Anterior cingulate cortex (tissue), 58 donors: Measurements from ENCODE around the gene S100A5.
"Not testable (repeated sequence)": the region's sequence is repeated elsewhere in the genome, so short reads cannot be mapped to it uniquely, and the experiment has no call there.

Source experiments
- DNase-seq, 58 donors: peaks; one replicate each; lab custom pipeline; 2025; lab: John Stamatoyannopoulos, UW

S100A5 gene

DNA sequence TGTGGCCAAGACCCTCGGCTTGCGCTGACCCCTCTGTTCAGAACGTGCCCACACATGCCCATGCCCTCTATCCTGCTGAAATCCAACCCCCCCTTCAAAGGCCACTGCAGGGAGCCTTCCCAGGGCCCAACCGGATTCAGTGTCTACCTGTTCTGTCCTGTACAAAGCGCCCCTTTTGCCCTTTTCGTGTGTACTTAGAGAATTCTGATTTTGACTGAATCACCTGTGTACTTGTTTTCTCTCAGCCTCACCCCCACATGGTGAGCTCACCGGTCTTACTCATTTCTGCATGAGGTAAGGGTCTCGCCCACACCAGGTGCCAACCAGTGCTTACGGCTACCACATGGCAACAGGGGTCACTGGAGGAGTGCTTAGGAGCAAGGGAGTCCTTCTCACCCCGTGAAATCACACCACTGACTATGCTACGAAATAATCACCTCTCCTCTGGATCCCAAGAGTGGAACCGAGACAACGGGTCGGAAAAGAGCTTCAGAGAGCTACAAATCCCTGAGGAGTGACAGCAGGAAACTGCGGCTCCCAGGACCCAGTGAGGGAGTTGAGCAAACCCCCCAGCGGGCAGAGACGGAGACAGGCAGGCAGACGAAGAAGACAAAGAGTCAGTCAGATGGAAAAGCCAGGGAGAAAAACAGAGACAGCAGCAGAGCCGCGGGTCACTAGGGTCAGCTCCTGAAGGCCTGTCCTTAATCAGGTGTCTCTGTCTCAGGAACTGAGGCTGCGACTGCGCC lies 27.1 kb upstream of the S100A5 start:
- no peak for DNase-seq

DNA sequence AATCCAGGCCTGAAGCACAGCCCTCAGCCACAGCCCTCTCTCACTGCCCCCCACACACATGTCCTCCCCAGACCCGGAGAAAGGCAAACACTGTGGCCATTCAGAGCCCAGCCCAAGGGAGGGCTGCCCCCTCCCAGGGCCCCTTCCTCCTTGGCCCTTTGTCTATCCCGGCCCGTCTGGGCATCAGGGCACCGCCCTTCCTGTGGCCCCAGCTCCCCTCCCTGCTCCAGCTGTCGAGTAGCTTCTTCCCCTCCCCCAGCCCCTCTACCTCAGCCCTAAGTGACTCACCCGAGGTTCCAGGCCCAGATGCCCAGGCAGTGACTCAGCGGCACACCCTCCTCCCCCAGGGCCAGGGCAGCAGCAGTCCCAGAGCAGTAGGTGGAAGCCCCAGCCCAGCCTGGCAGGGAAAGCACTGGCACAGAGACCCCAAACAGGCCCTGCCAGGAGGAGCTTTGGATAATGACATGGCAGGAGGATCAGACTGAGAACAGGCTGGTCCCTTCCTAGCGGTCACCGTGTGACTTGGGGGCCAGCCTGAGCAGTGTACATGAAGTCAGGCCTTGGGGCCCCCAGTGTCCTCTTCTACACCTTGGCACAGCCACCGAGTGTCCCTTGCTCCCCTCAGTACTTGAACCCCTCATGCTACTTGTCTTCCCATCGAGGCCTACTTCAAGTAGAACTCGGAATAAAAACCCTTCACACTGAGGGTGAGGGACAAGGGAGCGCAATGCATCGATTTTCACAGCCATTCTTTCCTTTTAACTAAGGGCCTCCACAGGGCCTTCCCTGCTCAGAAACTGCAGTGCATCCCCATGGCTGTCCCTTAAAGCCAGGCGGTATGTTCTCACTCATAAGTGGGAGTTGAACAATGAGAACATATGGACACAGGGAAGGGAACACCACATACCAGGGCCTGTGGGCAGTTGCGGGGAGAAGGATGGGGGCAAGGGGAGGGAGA lies 26.0 kb upstream of the S100A5 start:
- peak in 36 of 58 donors; percentile 8 to 87 (median 33) for DNase-seq

DNA sequence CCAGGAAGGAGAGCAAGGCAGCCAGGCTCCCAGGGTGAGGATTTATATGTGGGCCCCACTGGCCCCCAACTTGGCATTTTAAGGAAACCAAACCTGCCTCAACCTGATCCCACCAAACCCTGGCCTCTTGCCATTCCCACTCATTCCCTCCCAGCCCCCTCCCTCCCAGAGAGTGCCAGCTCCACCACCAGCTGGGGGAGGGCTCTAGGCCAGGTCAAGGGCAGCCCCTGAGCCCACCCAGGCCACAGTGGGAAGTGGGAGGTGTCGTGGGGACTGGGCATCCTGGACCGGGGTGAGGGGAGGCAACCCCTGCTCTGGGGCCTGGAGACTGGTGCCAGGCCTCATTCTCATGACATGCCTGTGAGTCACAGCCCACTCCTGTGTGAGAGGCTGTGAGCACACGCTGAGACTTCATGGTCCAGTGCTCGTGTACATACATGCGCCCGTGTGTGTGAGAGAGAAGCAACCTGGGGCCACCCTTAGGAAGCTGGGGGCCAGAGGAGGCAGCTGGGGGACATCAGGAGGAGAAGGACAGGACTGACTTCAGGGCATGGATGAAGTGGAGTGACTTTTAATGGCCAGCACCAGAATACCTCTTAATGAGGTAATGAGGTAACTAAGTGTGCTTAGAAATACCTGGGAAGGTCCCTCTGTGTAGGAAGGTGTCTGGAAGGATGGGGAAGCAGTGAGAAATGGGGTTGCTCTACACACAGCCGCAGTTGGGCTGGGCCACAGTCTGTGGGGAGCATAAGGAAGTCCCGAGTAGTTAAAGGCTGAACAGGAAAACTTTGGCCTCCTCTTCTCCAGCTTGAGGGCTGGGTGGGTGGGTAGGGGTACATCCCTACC lies 25.0 kb upstream of the S100A5 start, which contains the start of gene S100A2:
Gene S100A2 (minus strand): TSS at position 316 of the 846 bp plus-strand sequence. CDS start 1,967 bp downstream, outside the sequence.
- peak in 2 of 58 donors; percentile 25 to 27 for DNase-seq

DNA sequence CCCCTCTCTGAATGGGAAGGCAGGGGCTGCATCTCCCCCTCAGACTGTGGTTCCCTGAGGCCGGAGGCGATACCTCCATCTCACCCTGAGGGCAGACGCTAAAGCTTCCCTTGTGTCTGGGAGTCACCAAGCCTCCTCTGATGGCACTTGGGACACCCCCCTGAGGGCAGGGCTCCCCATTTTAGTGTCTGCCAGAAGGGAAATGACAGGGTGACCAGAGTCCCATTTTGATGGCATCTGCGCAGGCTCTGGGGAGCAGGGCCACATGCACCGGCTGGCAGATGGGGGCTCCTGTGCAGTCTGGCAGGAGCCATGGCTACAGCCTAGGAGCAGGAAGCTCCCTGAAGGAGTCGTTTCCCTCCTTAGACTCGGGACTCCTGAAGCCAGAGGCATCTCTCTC lies 23.3 kb upstream of the S100A5 start:
- no peak for DNase-seq

DNA sequence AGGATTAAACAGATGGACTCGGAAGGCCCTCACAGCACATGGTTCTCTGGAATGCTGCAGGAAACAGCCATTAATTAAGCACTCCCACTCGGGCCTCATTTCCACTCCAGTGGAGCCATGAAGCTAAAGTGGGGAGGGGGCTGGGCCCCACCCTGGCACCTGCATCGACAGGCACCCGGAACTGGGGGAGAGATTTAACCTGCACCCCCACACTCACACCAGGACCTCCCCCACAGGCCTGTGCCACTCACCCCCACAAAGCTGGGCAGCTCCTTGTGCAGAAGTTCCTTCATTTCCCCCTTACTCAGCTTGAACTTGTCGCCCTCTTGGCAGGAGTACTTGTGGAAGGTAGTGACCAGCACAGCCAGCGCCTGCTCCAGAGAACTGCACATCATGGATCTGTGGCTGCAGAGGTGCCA lies 22.8 kb upstream of the S100A5 start:
- DNase-seq, result no peak

DNA sequence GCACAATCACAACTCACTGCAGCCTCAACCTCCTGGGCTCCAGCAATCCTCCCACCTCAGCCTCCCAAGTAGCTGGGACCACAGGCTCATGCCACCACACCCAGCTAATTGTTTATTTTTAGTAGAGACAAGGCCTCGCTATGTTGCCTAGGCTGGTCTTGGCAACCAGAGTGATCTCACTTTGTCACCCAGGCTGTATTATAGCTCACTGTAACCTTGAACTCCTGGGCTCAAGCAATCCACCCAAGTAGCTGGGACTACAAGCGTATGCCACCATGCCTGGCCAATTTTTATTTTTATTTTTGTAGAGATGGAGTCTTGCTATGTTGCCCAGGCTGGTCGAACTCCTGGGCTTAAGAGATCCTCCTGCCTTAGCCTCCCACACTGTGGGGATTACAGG lies 21.3 kb upstream of the S100A5 start:
- not testable (repeated sequence) for DNase-seq

DNA sequence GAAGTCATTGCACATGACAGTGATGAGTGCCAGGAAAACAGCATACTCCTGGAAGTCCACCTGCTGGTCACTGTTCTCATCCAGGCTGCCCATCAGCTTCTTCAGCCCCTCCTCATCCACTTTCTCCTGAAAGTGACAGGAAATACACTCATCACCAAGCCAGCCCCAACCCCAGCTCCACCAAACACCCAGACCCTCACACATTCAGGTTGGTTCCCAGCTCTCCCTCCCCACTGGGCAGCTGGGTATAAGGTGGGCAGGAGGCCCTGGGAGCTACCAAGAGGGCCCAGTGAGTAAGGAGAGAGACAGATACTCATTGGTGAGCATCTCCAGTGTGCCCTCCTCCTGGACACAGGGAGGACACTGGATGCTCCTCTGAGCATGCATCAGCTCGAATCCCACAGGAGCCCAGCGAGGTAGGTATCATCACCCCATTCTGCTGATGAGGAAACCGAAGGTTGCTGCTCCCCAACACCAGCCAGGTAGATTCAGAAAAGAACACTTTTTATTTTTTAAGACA lies 20.8 kb upstream of the S100A5 start:
- DNase-seq, result no peak

DNA sequence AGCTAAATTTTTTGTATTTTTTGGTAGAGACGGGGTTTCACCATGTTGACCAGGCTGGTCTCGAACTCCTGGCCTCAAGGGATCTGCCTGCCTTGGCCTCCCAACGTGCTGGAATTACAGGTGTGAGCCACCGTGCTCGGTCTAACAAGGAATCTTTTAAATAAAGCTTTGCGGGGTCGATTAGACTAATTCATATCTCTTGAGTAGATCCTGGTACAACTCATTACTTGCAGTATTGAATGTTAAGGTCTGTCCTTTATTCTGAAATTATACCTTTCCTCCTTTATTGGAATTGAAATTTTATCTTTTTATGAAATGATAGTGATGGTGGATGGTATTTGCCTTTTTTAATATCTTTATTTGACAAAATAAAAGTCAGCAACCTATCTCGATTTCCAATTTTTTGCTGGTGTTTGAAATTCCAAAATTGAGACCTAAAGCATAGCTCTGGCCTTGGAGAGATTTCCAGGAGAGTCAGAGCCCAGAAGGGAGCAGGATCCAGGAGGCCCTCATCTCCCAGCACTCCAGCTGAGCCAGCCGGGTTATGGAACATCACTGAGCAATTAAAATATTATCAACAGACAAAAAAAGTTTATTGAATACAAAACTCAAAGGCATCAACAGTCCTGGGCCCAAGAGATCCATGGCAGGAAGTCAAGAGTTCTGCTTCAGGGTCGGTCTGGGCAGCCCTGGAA lies 20.2 kb upstream of the S100A5 start:
- no peak for DNase-seq

DNA sequence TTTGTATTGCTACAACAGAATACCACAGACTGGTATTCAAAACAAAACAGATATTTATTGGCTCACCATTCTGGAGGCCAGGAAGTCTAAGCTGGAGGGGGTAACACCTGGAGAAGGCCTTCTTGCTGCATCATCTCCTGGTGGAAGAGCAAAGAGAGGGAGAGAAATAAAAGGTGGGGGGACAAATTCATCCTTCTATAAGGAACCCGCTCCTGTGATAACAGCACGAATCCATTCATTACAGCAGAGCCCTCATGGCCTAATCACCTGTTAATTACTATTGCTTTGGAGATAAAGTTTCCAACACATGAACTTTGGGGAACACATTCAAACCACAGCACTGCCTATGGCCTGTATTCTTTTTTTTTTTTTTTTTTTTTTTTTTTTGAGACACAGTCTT lies 19.5 kb upstream of the S100A5 start:
- DNase-seq, result no peak

DNA sequence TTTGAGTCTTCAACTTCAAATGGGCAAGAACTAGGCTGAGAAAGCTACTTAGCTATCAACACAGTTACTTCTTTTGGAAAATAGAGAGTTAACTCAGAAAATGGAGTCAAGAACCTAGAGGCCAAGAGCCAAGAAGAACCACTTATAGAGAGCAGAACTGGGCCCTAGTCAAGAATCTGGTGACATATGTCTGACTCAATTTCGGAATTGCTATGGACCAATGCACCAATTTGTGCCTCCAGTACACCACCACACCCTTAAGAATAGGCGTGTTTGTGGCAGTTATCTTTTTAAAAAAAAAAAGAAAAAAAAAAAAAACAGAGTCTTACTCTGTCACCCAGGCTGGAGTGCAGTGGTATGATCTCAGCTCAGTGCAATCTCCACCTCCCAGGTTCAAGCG lies 17.1 kb upstream of the S100A5 start:
- no peak for DNase-seq

DNA sequence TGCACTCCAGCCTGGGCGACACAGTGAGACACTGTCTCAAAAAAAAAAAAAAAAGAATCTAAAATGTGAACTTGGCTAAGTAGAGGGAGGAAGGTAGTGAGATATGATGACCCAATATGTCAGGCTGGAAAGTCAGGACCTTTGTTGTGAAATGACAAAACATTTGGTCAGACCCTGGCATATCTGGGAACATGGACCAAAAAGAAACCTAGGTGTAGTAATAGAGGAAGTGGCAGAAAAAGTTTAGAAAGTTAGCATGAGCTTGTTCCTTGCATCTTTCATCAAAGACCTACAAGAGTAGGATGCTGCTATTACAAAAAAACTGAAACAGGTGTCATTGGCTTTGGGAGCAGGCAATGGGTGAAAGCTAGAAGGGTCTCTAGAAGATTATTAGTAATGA lies 15.6 kb upstream of the S100A5 start:
- no peak for DNase-seq

DNA sequence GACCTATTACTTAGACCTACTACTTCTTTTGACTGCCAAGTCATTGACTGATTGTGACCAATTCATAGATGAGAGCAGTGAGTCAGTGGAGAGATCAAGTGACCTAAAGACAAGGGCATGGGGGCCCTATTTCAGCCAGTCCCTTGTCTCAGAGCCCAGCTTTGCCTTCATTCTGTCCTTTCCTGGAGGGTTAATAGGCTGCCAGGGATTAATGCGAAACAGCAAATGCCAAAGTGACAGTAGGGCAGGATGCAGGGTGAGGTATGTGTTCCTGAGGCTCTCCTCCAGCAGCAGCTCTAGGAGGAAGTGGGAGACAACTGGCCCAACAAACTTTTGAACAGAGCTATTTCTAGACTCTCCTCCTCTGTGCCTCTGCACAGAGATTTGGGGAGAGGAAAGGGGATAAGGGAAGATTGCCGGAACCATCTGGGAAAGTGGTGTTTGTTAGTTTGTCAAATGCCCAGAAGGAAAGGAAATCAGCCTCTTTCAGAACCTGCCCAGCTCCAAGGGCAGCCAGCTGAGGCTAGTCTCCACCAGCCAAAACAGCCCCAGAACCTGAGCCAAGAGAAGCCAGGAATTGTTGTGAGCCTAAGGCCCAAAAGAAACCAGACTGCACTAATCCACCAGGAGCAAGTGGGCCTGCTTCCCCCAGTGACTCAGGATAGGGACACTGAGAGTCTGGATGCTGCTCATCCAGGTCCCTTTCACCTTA lies 13.3 kb upstream of the S100A5 start:
- peak in 2 of 58 donors; percentile 17 to 43 for DNase-seq

DNA sequence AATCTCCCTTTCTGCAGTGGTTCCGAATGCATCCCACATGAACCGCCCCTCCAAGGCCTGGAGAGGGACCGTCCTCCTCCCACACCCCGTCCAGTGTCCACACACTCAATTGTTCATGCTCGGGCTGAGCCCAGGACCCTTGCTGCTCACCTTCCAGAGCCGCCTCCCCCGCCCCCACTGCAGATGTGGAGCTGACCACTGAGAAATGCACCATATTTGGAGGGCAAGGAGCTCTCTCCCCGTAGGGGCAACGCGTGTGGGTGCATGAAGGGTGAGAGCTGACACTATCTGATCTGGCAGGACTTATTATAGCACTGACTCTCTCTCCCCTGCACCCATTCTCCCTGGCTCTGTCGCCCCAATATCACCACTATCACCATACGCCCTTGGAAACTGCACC lies 12.4 kb upstream of the S100A5 start:
- no peak for DNase-seq

DNA sequence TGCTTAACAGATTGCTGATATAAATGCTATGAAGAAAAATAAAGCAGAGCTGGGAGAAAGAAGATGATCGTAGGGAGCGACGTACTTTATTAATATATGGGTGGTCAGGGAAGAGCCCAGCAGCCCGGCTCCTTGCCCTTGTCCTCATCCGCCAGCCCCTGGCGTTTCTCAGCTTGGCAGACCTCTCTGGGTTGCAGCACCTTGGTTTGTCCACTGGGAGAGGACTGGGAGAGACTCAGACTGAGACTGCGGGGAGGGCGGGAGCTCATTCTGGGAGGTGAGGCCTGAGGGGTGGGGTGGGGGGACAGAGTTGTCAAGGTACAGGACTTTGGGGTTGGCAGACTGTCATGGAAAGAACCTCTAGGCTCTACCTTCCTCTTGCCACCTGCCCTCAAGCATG lies 11.6 kb upstream of the S100A5 start:
- DNase-seq, result no peak

DNA sequence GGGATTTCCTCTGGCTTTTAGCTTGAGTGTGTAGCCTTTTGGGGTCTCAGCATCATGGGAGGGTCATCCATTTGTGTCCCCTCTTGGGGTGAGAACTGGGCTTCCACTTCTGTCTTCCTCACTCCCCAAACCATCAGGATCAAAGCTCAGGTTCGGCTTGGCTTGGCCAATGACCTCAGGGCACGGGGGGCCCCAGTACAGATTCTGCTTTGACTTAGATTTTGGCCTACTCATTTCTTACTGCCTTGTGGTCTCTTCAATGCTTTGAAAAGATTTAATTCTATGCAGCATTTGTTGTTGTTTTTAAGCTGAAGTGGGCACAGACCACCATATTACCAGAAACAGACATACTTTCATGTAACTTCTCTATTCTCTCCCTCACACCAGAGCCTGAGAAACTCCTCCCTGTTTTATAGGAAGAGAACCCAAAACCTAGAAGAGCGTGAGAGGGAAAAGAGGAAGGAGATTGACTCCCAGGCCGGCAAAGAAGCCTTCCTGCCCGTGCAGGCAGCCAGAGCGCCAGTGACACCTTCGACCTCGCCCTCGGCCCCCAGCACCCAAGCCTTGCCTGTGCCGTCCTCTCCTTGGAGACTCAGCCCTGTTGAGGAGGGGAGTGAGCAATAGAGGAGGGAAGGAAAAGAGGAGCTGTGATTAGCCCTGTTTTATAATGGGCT lies 10.2 kb upstream of the S100A5 start:
- DNase-seq, result no peak

DNA sequence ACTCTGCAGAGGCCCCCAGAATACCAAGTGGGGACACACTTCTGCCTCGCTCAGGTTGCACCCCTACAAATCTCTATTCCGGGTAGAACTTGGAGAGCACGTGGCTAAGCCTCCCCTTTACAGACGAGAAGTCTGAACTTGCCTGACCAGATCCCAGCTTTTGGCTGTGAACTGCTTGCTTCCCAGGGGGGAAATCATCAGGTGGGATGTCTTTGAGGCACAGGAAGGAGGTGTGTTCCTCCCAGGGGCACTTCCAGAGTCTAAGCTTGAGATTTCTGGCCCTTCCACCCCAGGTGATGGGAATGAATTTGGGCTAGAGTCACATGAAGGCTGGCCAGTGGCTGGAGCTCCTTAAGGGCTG lies 9.6 kb upstream of the S100A5 start:
- DNase-seq, result no peak

DNA sequence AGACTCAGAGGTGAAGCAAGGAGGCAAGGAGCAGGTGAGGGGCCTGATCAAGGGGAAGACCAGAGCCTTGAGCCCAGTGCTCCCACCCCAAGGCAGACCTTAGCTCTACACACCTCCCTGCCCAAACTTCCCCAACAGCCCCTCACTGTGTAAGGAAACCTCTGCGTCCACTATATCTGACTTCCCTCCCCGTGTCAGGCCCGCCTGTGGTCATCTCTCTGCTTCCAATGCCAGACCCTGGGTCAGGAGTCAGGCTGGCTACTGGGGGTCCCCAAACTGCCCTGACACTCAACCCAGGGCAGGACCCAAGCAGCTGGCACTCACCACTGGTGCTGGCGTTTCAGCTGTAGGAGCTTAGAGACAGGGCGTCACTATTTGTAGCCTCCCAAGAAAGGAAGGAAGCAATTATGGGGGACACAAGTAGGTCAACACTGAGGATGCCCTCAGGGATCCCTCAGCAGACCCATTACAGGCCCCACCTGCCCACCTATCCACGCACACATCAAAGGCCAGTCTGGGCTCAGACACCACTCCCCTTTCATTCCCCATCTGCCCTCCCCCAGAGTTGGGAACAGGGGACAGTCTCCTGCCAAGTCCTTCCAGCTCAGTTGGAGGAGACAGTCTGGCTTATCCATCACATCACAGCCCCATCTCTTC lies 9.1 kb upstream of the S100A5 start:
- DNase-seq, result no peak
